WTC11 (cell line): Measurements from ENCODE around the gene CSNK1A1L. TPM values are rescaled to one million over a fixed set of nuclear protein-coding genes. Genes with fewer than 3 reads are reported as not detected.

Experiments used
- ATAC-seq: fragments of 200-7000 bp; cut with Tn5 transposase; 2 replicates; pipeline ENCODE4 v1.10.0; 2021; ENCODE audit warnings: mild to moderate bottlenecking, moderate library complexity
- CTCF ChIA-PET: fragments of 300-600 bp; sonication (Branson Sonifier 250); formaldehyde crosslinking; loops from one replicate; lab custom pipeline; 2021; ENCODE audit warnings: antibody characterized with exemption; lab: Charles Lee
- POLR2A ChIA-PET: fragments of 350-600 bp; sonication (Branson Sonifier 250); formaldehyde crosslinking; loops from one replicate; lab custom pipeline; 2021; ENCODE audit warnings: antibody characterized with exemption; lab: Charles Lee
- DNase-seq: peaks from one replicate; pipeline ENCODE4 v3.0.0; 2021; ENCODE audit warnings: low spot score
- H3K27ac Mint-ChIP-seq: 2 replicates; pipeline ENCODE4 v1.8.0; 2021; ENCODE audit warnings: mixed read lengths
- H3K27me3 Mint-ChIP-seq: 2 replicates; pipeline ENCODE4 v1.8.0; 2021; ENCODE audit warnings: low read depth, mild to moderate bottlenecking, moderate library complexity, mixed read lengths
- H3K36me3 Mint-ChIP-seq: 2 replicates; pipeline ENCODE4 v1.8.0; 2021; ENCODE audit warnings: mixed read lengths
- H3K4me1 Mint-ChIP-seq: 2 replicates; pipeline ENCODE4 v1.8.0; 2022; ENCODE audit warnings: mixed read lengths
- H3K4me3 Mint-ChIP-seq: 2 replicates; pipeline ENCODE4 v1.8.0; 2021; ENCODE audit warnings: mild to moderate bottlenecking, moderate library complexity, mixed read lengths
- H3K9me3 Mint-ChIP-seq: 2 replicates; pipeline ENCODE4 v1.8.0; 2021; ENCODE audit warnings: mixed read lengths
- ARID4B ChIP-seq: sonication (generic); formaldehyde crosslinking; IDR thresholded peaks from 2 replicates; pipeline ENCODE4 v1.8.0; 2023; ENCODE audit warnings: missing genetic modification reagents, mild to moderate bottlenecking, borderline replicate concordance
- ATF6 ChIP-seq: sonication (generic); formaldehyde crosslinking; IDR thresholded peaks from 2 replicates; pipeline ENCODE4 v1.8.1; 2023; ENCODE audit warnings: mild to moderate bottlenecking, missing genetic modification reagents
- CBFB ChIP-seq: sonication (generic); formaldehyde crosslinking; IDR thresholded peaks from 2 replicates; pipeline ENCODE4 v1.8.1; 2022; ENCODE audit warnings: mild to moderate bottlenecking, low read depth, missing genetic modification reagents
- CREB1 ChIP-seq: sonication (generic); formaldehyde crosslinking; IDR thresholded peaks from 2 replicates; pipeline ENCODE4 v1.8.0; 2023; ENCODE audit warnings: mild to moderate bottlenecking, missing genetic modification reagents
- CREM ChIP-seq: sonication (generic); formaldehyde crosslinking; IDR thresholded peaks from 2 replicates; pipeline ENCODE4 v1.8.1; 2022; ENCODE audit warnings: mild to moderate bottlenecking, missing genetic modification reagents, moderate library complexity
- ERG ChIP-seq: fragments of 250-450 bp; sonication (Bioruptor Pico); IDR thresholded peaks from 2 replicates; pipeline ENCODE4 v1.8.0; 2021; ENCODE audit warnings: mild to moderate bottlenecking
- ESRRA ChIP-seq: sonication (generic); formaldehyde crosslinking; IDR thresholded peaks from 2 replicates; pipeline ENCODE4 v1.8.1; 2022; ENCODE audit warnings: mild to moderate bottlenecking, missing genetic modification reagents, borderline replicate concordance
- FOXJ3 ChIP-seq: sonication (generic); formaldehyde crosslinking; IDR thresholded peaks from 2 replicates; pipeline ENCODE4 v1.9.0; 2021; ENCODE audit warnings: missing genetic modification reagents, mild to moderate bottlenecking, borderline replicate concordance
- MYBL2 ChIP-seq: sonication (generic); formaldehyde crosslinking; IDR thresholded peaks from 2 replicates; pipeline ENCODE4 v1.8.1; 2023; ENCODE audit warnings: mild to moderate bottlenecking, moderate library complexity, missing genetic modification reagents
- NFATC4 ChIP-seq: fragments of 250-450 bp; sonication (Bioruptor Pico); IDR thresholded peaks from 2 replicates; pipeline ENCODE4 v1.9.0; 2021; ENCODE audit warnings: mild to moderate bottlenecking
- NFYB ChIP-seq: sonication (generic); formaldehyde crosslinking; conservative IDR thresholded peaks from 2 replicates; pipeline ENCODE4 v1.8.0; 2022; ENCODE audit warnings: low read depth, missing genetic modification reagents
- SMAD3 ChIP-seq: sonication (generic); formaldehyde crosslinking; IDR thresholded peaks from 2 replicates; pipeline ENCODE4 v1.8.0; 2022; ENCODE audit warnings: missing genetic modification reagents, mild to moderate bottlenecking, borderline replicate concordance
- SMAD4 ChIP-seq: sonication (generic); formaldehyde crosslinking; IDR thresholded peaks from 2 replicates; pipeline ENCODE4 v1.8.0; 2022; ENCODE audit warnings: mild to moderate bottlenecking, missing genetic modification reagents
- SP1 ChIP-seq: sonication (generic); formaldehyde crosslinking; conservative IDR thresholded peaks from 2 replicates; pipeline ENCODE4 v1.8.1; 2022; ENCODE audit warnings: missing genetic modification reagents
- STAT6 ChIP-seq: sonication (generic); formaldehyde crosslinking; conservative IDR thresholded peaks from 2 replicates; pipeline ENCODE4 v1.8.1; 2023; ENCODE audit warnings: mild to moderate bottlenecking, low read depth, missing genetic modification reagents, moderate library complexity
- TCF7 ChIP-seq: sonication (generic); formaldehyde crosslinking; IDR thresholded peaks from 2 replicates; pipeline ENCODE4 v1.8.0; 2022; ENCODE audit warnings: mild to moderate bottlenecking, low read depth, missing genetic modification reagents, moderate library complexity
- ZBTB21 ChIP-seq: sonication (generic); formaldehyde crosslinking; IDR thresholded peaks from 2 replicates; pipeline ENCODE4 v1.8.1; 2023; ENCODE audit warnings: mild to moderate bottlenecking, missing genetic modification reagents, borderline replicate concordance
- ZNF121 ChIP-seq: sonication (generic); formaldehyde crosslinking; IDR thresholded peaks from 2 replicates; pipeline ENCODE4 v1.8.0; 2023; ENCODE audit warnings: missing genetic modification reagents
- ZNF138 ChIP-seq: sonication (generic); formaldehyde crosslinking; conservative IDR thresholded peaks from 2 replicates; pipeline ENCODE4 v1.8.1; 2022; ENCODE audit warnings: mild to moderate bottlenecking, moderate library complexity, missing genetic modification reagents
- ZSCAN18 ChIP-seq: fragments of 250-450 bp; sonication (Bioruptor Pico); IDR thresholded peaks from 2 replicates; pipeline ENCODE4 v2.1.2; 2022; ENCODE audit warnings: mild to moderate bottlenecking, moderate library complexity
- total RNA-seq: library from RNA; stranded (reverse); gene quantifications from 3 replicates; pipeline ENCODE4 v1.2.3, GENCODE V29; 2021

CSNK1A1L gene
- total RNA-seq, 1 experiment from 2014 or later: not detected

- no peak for TF ChIP-seq ZSCAN18
- no peak for TF ChIP-seq ERG
- no peak for TF ChIP-seq FOXJ3 (CRISPR knock-in tag)
- TF ChIP-seq NFATC4 (CRISPR knock-in tag): no peak
- no peak for TF ChIP-seq ARID4B (CRISPR knock-in tag)
- no peak for TF ChIP-seq ATF6 (CRISPR knock-in tag)
- no peak for TF ChIP-seq ZBTB21 (CRISPR knock-in tag)
- TF ChIP-seq SMAD4 (CRISPR knock-in tag): no peak
- TF ChIP-seq ZNF138 (CRISPR knock-in tag): no peak
- TF ChIP-seq STAT6 (CRISPR knock-in tag): no peak
These were observed 4.7 kb downstream of the CSNK1A1L start (continued) for GRCh38 chr13:37100731-37101130.

- POLR2A ChIA-PET: no interaction called here
- H3K4me1 Mint-ChIP-seq: no peaks in the 10 kb centered on the region
- CTCF ChIA-PET: no interaction called here
- ATAC-seq (no peak), DNase-seq (no peak)
- H3K4me3 Mint-ChIP-seq: no peak overlapping the region
- H3K9me3 Mint-ChIP-seq: no peaks in the 10 kb centered on the region
- H3K27me3 Mint-ChIP-seq: no peaks in the 10 kb centered on the region
- no peaks in the 10 kb centered on the region for H3K36me3 Mint-ChIP-seq
- H3K27ac Mint-ChIP-seq: no peak overlapping the region
- TF ChIP-seq CBFB (CRISPR knock-in tag) (no peak), CREM (CRISPR knock-in tag) (no peak), SP1 (CRISPR knock-in tag) (no peak), ZNF121 (no peak), NFYB (CRISPR knock-in tag) (no peak), ZBTB21 (CRISPR knock-in tag) (no peak), ERG (no peak), CREB1 (CRISPR knock-in tag) (no peak), TCF7 (CRISPR knock-in tag) (no peak), ESRRA (CRISPR knock-in tag) (no peak), MYBL2 (CRISPR knock-in tag) (no peak), SMAD3 (no peak)
These were observed 8.4 kb downstream of the CSNK1A1L start for GRCh38 chr13:37097076-37097475.
